Muscle of back (tissue), 11 donors: Measurements from ENCODE around the gene GABBR2. TPM values are rescaled to one million over a fixed set of nuclear protein-coding genes. Genes with fewer than 3 reads are reported as not detected.
"Not testable (repeated sequence)": the region's sequence is repeated elsewhere in the genome, so short reads cannot be mapped to it uniquely, and the experiment has no call there.

Source experiments
- DNase-seq, 3 donors: peaks; one replicate each; pipeline versions ENCODE4 v3.0.0 to v3.0.0-alpha.2; 2013
- polyA plus RNA-seq, 10 donors: library from polyadenylated mRNA; unstranded; fragments of 120-200 nt; gene quantifications; one replicate each; pipeline ENCODE4 v1.2.1, GENCODE V29; 2013; ENCODE audit not compliant: insufficient read length in 10 of 10

GABBR2 gene
- polyA plus RNA-seq, 10 donors, result 0.38 to 1.7 (median 0.95) TPM

GRCh38 chr9:98482226-98482625 lies 226.5 kb downstream of the GABBR2 start:
- peak in 1 of 3 donors; percentile 51 for DNase-seq

- no peak for DNase-seq
These were observed 227.1 kb downstream of the GABBR2 start for GRCh38 chr9:98481676-98482075.

GRCh38 chr9:98479967-98480847 lies 228.5 kb downstream of the GABBR2 start:
- DNase-seq, result no peak

GRCh38 chr9:98479449-98479848 lies 229.3 kb downstream of the GABBR2 start:
- no peak for DNase-seq

- DNase-seq, result peak; percentile 23 to 35 (median 29)
These were observed 230.9 kb downstream of the GABBR2 start for GRCh38 chr9:98477884-98478283.

GRCh38 chr9:98472216-98472615 lies 236.5 kb downstream of the GABBR2 start:
- DNase-seq, result no peak

GRCh38 chr9:98471185-98471584 lies 237.6 kb downstream of the GABBR2 start:
- DNase-seq, result no peak

GRCh38 chr9:98468567-98469239 lies 240.0 kb downstream of the GABBR2 start:
- DNase-seq, result no peak

- DNase-seq, result no peak
These were observed 242.9 kb downstream of the GABBR2 start for GRCh38 chr9:98465799-98466198.

GRCh38 chr9:98464156-98464690 lies 244.5 kb downstream of the GABBR2 start:
- not testable (repeated sequence) for DNase-seq

GRCh38 chr9:98462310-98462709 lies 246.4 kb downstream of the GABBR2 start:
- DNase-seq, result no peak

- no peak for DNase-seq
These were observed 248.0 kb downstream of the GABBR2 start for GRCh38 chr9:98460704-98461103.

GRCh38 chr9:98457726-98458370 lies 250.9 kb downstream of the GABBR2 start:
- DNase-seq, result no peak

GRCh38 chr9:98456156-98456613 lies 252.6 kb downstream of the GABBR2 start:
- DNase-seq, result no peak

- no peak for DNase-seq
These were observed 253.2 kb downstream of the GABBR2 start for GRCh38 chr9:98455256-98456155.

GRCh38 chr9:98453589-98454311 lies 255.0 kb downstream of the GABBR2 start:
- DNase-seq, result no peak

GRCh38 chr9:98451576-98451975 lies 257.2 kb downstream of the GABBR2 start:
- DNase-seq, result no peak

- DNase-seq, result peak in 1 of 3 donors; percentile 28
These were observed 258.2 kb downstream of the GABBR2 start for GRCh38 chr9:98450496-98450895.

- no peak for DNase-seq
These were observed 258.9 kb downstream of the GABBR2 start for GRCh38 chr9:98449871-98450270.

GRCh38 chr9:98445576-98445975 lies 263.2 kb downstream of the GABBR2 start:
- no peak for DNase-seq
